HG03045 (cell line): ENCODE measurements around the gene SLC35F1.
"Not testable (repeated sequence)": the region's sequence is repeated elsewhere in the genome, so short reads cannot be mapped to it uniquely, and the experiment has no call there.

Experiments
- ATAC-seq: cut with Tn5 transposase; IDR thresholded peaks from one replicate; pipeline ENCODE4 v1.9.1; 2021; ENCODE audit warnings: mild to moderate bottlenecking, moderate library complexity; ENCODE audit not compliant: unreplicated experiment

Gene SLC35F1

GRCh38 chr6:117989086-117989485, 82.0 kb downstream of the SLC35F1 start:
- no peak for ATAC-seq

GRCh38 chr6:117990151-117990550, 83.1 kb downstream of the SLC35F1 start:
- ATAC-seq, result no peak

- ATAC-seq, result no peak
Measured at GRCh38 chr6:117992856-117993255, 85.8 kb downstream of the SLC35F1 start.

GRCh38 chr6:118012944-118013343, 105.9 kb downstream of the SLC35F1 start:
- no peak for ATAC-seq

- no peak for ATAC-seq
Measured at GRCh38 chr6:118016532-118016931, 109.5 kb downstream of the SLC35F1 start.

- no peak for ATAC-seq
Measured at GRCh38 chr6:118017301-118017848, 110.3 kb downstream of the SLC35F1 start.

GRCh38 chr6:118023771-118024170, 116.7 kb downstream of the SLC35F1 start:
- no peak for ATAC-seq

GRCh38 chr6:118029967-118030366, 122.9 kb downstream of the SLC35F1 start:
- no peak for ATAC-seq

GRCh38 chr6:118037479-118037878, 130.4 kb downstream of the SLC35F1 start:
- not testable (repeated sequence) for ATAC-seq

GRCh38 chr6:118042855-118043254, 135.8 kb downstream of the SLC35F1 start:
- ATAC-seq, result no peak

GRCh38 chr6:118044275-118044674, 137.2 kb downstream of the SLC35F1 start:
- no peak for ATAC-seq

GRCh38 chr6:118054082-118054481, 147.0 kb downstream of the SLC35F1 start:
- no peak for ATAC-seq

GRCh38 chr6:118061666-118062065, 154.6 kb downstream of the SLC35F1 start:
- no peak for ATAC-seq

- no peak for ATAC-seq
Measured at GRCh38 chr6:118080547-118080946, 173.5 kb downstream of the SLC35F1 start.

- no peak for ATAC-seq
Measured at GRCh38 chr6:118083711-118084110, 176.6 kb downstream of the SLC35F1 start.

- no peak for ATAC-seq
Measured at GRCh38 chr6:118085665-118086064, 178.6 kb downstream of the SLC35F1 start.

- no peak for ATAC-seq
Measured at GRCh38 chr6:118086159-118086558, 179.1 kb downstream of the SLC35F1 start.

- ATAC-seq, result no peak
Measured at GRCh38 chr6:118092086-118092485, 185.0 kb downstream of the SLC35F1 start.

GRCh38 chr6:118097576-118097975, 190.5 kb downstream of the SLC35F1 start:
- ATAC-seq, result no peak

GRCh38 chr6:118100717-118101116, 193.7 kb downstream of the SLC35F1 start:
- no peak for ATAC-seq

- ATAC-seq, result no peak
Measured at GRCh38 chr6:118101220-118101619, 194.2 kb downstream of the SLC35F1 start.

- no peak for ATAC-seq
Measured at GRCh38 chr6:118101831-118102345, 194.8 kb downstream of the SLC35F1 start.

- ATAC-seq, result no peak
Measured at GRCh38 chr6:118102401-118102800, 195.3 kb downstream of the SLC35F1 start.
